H9 (cell line): ENCODE results near the gene PID1. TPM values are rescaled to one million over a fixed set of nuclear protein-coding genes. Genes with fewer than 3 reads are reported as not detected.

Source experiments
- DNase-seq: peaks from one replicate; pipeline ENCODE4 v3.0.0-alpha.2; 2017
- H2AFZ ChIP-seq: one replicate; pipeline ENCODE4 v1.6.1; 2013; ENCODE audit warnings: mild to moderate bottlenecking, low read length, control low read depth, moderate library complexity
- H2AK5ac ChIP-seq: 2 replicates; pipeline ENCODE4 v1.6.1; 2013; ENCODE audit warnings: low read length, control low read depth, mixed read lengths; ENCODE audit not compliant: insufficient read length
- H2BK120ac ChIP-seq: one replicate; pipeline ENCODE4 v1.6.1; 2013; ENCODE audit warnings: low read depth, mild to moderate bottlenecking, low read length, control low read depth, inconsistent platforms; ENCODE audit not compliant: poor library complexity, severe bottlenecking
- H2BK12ac ChIP-seq: 2 replicates; pipeline ENCODE4 v1.6.1; 2013; ENCODE audit warnings: low read length, control low read depth, mixed read lengths, low read depth; ENCODE audit not compliant: insufficient read length
- H2BK15ac ChIP-seq: 2 replicates; pipeline ENCODE4 v1.6.1; 2013; ENCODE audit warnings: low read depth, low read length, control low read depth
- H2BK20ac ChIP-seq: one replicate; pipeline ENCODE4 v1.6.1; 2013; ENCODE audit warnings: low read depth, mild to moderate bottlenecking, low read length, control low read depth, inconsistent platforms; ENCODE audit not compliant: poor library complexity, severe bottlenecking
- H2BK5ac ChIP-seq: 2 replicates; pipeline ENCODE4 v1.6.1; 2013; ENCODE audit warnings: low read length, control low read depth, mixed read lengths; ENCODE audit not compliant: insufficient read length
- H3K14ac ChIP-seq: 2 replicates; pipeline ENCODE4 v1.6.1; 2013; ENCODE audit warnings: low read length, control low read depth; ENCODE audit not compliant: insufficient read depth
- H3K18ac ChIP-seq: 2 replicates; pipeline ENCODE4 v1.6.1; 2013; ENCODE audit warnings: low read depth, mild to moderate bottlenecking, mixed read lengths, low read length, control low read depth; ENCODE audit not compliant: insufficient read length
- H3K23ac ChIP-seq: 2 replicates; pipeline ENCODE4 v1.6.1; 2013; ENCODE audit warnings: low read length, control low read depth, mixed read lengths, low read depth; ENCODE audit not compliant: insufficient read length
- H3K23me2 ChIP-seq: 2 replicates; pipeline ENCODE4 v1.6.1; 2013; ENCODE audit warnings: low read depth, mild to moderate bottlenecking, mixed read lengths, low read length, control low read depth; ENCODE audit not compliant: insufficient read length, poor library complexity, severe bottlenecking
- H3K27ac ChIP-seq: 2 replicates; pipeline ENCODE4 v1.5.1; 2013; ENCODE audit warnings: low read length, control low read depth, mixed read lengths, low read depth; ENCODE audit not compliant: insufficient read length
- H3K27me3 ChIP-seq: 2 replicates; pipeline ENCODE4 v1.6.1; 2013; ENCODE audit warnings: low read length, control low read depth, inconsistent platforms; ENCODE audit not compliant: insufficient read depth
- H3K4ac ChIP-seq: 2 replicates; pipeline ENCODE4 v1.6.1; 2013; ENCODE audit warnings: low read depth, mild to moderate bottlenecking, control low read depth, inconsistent platforms, low read length, moderate library complexity
- H3K4me1 ChIP-seq: 2 replicates; pipeline ENCODE4 v1.6.1; 2013; ENCODE audit warnings: low read length, control low read depth, inconsistent platforms; ENCODE audit not compliant: insufficient read depth
- H3K4me2 ChIP-seq: 2 replicates; pipeline ENCODE4 v1.6.1; 2013; ENCODE audit warnings: low read length, control low read depth, mixed read lengths; ENCODE audit not compliant: insufficient read length, insufficient read depth
- H3K56ac ChIP-seq: 2 replicates; pipeline ENCODE4 v1.6.1; 2013; ENCODE audit warnings: low read depth, mild to moderate bottlenecking, mixed read lengths, low read length, control low read depth; ENCODE audit not compliant: insufficient read length
- H3K79me1 ChIP-seq: 2 replicates; pipeline ENCODE4 v1.6.1; 2013; ENCODE audit warnings: low read depth, mild to moderate bottlenecking, moderate library complexity, low read length, control low read depth, inconsistent platforms; ENCODE audit not compliant: insufficient read depth, poor library complexity, severe bottlenecking
- H3K79me2 ChIP-seq: 2 replicates; pipeline ENCODE4 v1.6.1; 2013; ENCODE audit warnings: low read length, control low read depth, inconsistent platforms; ENCODE audit not compliant: insufficient read depth
- H3K9ac ChIP-seq: 2 replicates; pipeline ENCODE4 v1.6.1; 2013; ENCODE audit warnings: low read length, control low read depth, mixed read lengths; ENCODE audit not compliant: insufficient read length; ENCODE audit errors: extremely low read depth
- H3K9me3 ChIP-seq: one replicate; pipeline ENCODE4 v1.6.1; 2013; ENCODE audit warnings: low read depth, low read length, inconsistent platforms; ENCODE audit not compliant: control insufficient read depth
- H3T11ph ChIP-seq: one replicate; pipeline ENCODE4 v1.6.1; 2013; ENCODE audit warnings: mild to moderate bottlenecking, low read length, control low read depth, inconsistent platforms
- H4K20me1 ChIP-seq: one replicate; pipeline ENCODE4 v1.6.1; 2013; ENCODE audit not compliant: control insufficient read depth, insufficient read length, insufficient read depth
- H4K5ac ChIP-seq: 2 replicates; pipeline ENCODE4 v1.6.1; 2013; ENCODE audit warnings: low read depth, mild to moderate bottlenecking, mixed read lengths, low read length, control low read depth; ENCODE audit not compliant: insufficient read length
- H4K8ac ChIP-seq: replicated peaks from 2 replicates; pipeline ENCODE4 v1.6.1; 2013; ENCODE audit warnings: low read length, control low read depth, mixed read lengths, low read depth; ENCODE audit not compliant: insufficient read length
- H4K91ac ChIP-seq: 2 replicates; pipeline ENCODE4 v1.6.1; 2013; ENCODE audit warnings: low read depth, mild to moderate bottlenecking, moderate library complexity, mixed read lengths, low read length, control low read depth; ENCODE audit not compliant: insufficient read length
- H3K27ac Mint-ChIP-seq, 3 experiments: 2 replicates in 2 of 3; 3 replicates in 1 of 3; pipeline ENCODE4 v1.8.0; 2020 to 2021; ENCODE audit warnings: mixed read lengths in 3 of 3, mild to moderate bottlenecking in 1 of 3, moderate library complexity in 1 of 3
- H3K27me3 Mint-ChIP-seq: 2 replicates; pipeline ENCODE4 v1.8.0; 2021; ENCODE audit warnings: low read depth, mild to moderate bottlenecking, moderate library complexity, mixed read lengths
- H3K36me3 Mint-ChIP-seq, 3 experiments: 2 replicates in 2 of 3; 3 replicates in 1 of 3; pipeline ENCODE4 v1.8.0; 2020 to 2021; ENCODE audit warnings: low read depth in 3 of 3, mixed read lengths in 3 of 3; ENCODE audit not compliant: insufficient read depth in 1 of 3
- H3K4me1 Mint-ChIP-seq, 2 experiments: 2 replicates each; pipeline ENCODE4 v1.8.0; 2020; ENCODE audit warnings: mixed read lengths in 2 of 2
- H3K4me3 Mint-ChIP-seq, 2 experiments: 2 replicates in 1 of 2; 3 replicates in 1 of 2; pipeline ENCODE4 v1.8.0; 2020 to 2021; ENCODE audit warnings: mild to moderate bottlenecking in 2 of 2, mixed read lengths in 2 of 2, moderate library complexity in 1 of 2
- H3K9me3 Mint-ChIP-seq, 2 experiments: 2 replicates in 1 of 2; 3 replicates in 1 of 2; pipeline ENCODE4 v1.8.0; 2020; ENCODE audit warnings: mild to moderate bottlenecking in 2 of 2, mixed read lengths in 2 of 2, moderate library complexity in 1 of 2
- CTCF ChIP-seq: fragments of 200-600 bp; sonication (generic); conservative IDR thresholded peaks from 3 replicates; pipeline ENCODE4 v1.8.0; 2021; ENCODE audit warnings: antibody characterized with exemption, mild to moderate bottlenecking
- WGBS: extraction: QIAGEN DNeasy Blood & Tissue Kit; methylation state at CpG from one replicate; pipeline ENCODE4 v1.1.7; 2013; ENCODE audit warnings: missing lambda C conversion rate, low lambda C conversion rate, mixed read lengths; ENCODE audit not compliant: insufficient read length; ENCODE audit errors: extremely low coverage; 5-methylcytosine and 5-hydroxymethylcytosine counted together
- total RNA-seq: library from RNA; stranded (reverse); gene quantifications from 2 replicates; pipeline ENCODE4 v1.2.1, GENCODE V29; 2021

Gene PID1
- total RNA-seq, 1 experiment from 2014 or later, result 1.4 TPM

- TF ChIP-seq CTCF, result no peak
- no CpG with 5 or more reads among the region's 3 CpGs for WGBS
- no peaks in the 10 kb centered on the region for H3K4me1 Mint-ChIP-seq
- Histone ChIP-seq H3T11ph (no peak overlapping the region), H3K56ac (no peak overlapping the region), H3K23ac (no peak overlapping the region), H4K91ac (no peak overlapping the region), H4K8ac (no peak overlapping the region), H3K27ac (no peak overlapping the region), H3K4me1 (no peaks in the 10 kb centered on the region), H3K23me2 (no peaks in the 10 kb centered on the region), H2BK12ac (no peak overlapping the region), H2BK15ac (no peak overlapping the region), H3K4ac (no peak overlapping the region), H2AFZ (no peak overlapping the region), H3K27me3 (no peaks in the 10 kb centered on the region), H3K9me3 (no peaks in the 10 kb centered on the region), H3K4me2 (no peak overlapping the region), H3K79me2 (no peaks in the 10 kb centered on the region), H2BK120ac (no peak overlapping the region), H2BK20ac (no peak overlapping the region), H2AK5ac (no peak overlapping the region), H4K20me1 (no peaks in the 10 kb centered on the region), H2BK5ac (no peak overlapping the region), H3K79me1 (no peaks in the 10 kb centered on the region), H4K5ac (no peak overlapping the region), H3K9ac (no peak overlapping the region), H3K18ac (no peak overlapping the region), H3K14ac (no peak overlapping the region; the same call in 1 of the 2 replicates)
- H3K36me3 Mint-ChIP-seq, result no peaks in the 10 kb centered on the region
- DNase-seq, result no peak
- H3K27ac Mint-ChIP-seq, result no peak overlapping the region
- H3K27me3 Mint-ChIP-seq, result no peaks in the 10 kb centered on the region
- H3K9me3 Mint-ChIP-seq, result peaks cover 0 to 1% of the 10 kb centered on the region in 2 experiments; a peak in 2 of 5 replicates
- H3K4me3 Mint-ChIP-seq, result no peak overlapping the region
These were observed 49.4 kb downstream of the PID1 start for GRCh38 chr2:229221641-229222040.
